Measurements from ENCODE around the gene GPX2. TPM values are rescaled to one million over a fixed set of nuclear protein-coding genes. Genes with fewer than 3 reads are reported as not detected.

GPX2 gene
- total RNA-seq, 4 donors from 2014 or later: 4.0 TPM; not detected in 3

DNA sequence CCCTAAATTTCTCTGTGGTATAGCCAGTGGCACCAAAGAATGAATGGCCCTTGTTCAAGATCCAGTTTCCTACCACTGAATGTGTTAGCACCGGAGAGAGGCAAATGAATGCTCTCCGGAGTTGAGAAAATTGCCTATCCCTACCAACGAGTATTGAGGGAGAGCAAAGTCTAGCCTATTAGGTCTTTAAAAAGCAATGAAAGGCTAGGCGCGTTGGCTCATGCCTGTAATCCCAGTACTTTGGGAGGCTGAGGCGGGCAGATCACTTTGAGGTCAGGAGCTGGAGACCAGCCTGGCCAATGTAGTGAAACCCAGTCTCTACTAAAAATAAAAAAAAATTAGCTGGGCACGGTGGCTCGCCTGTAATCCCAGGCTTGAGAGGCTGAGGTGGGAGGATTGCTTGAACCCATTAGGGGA lies 30.5 kb upstream of the GPX2 start:
- intact Hi-C loops (cut with DNase I): no loop called here
- Histone ChIP-seq H3K36me3 (no peaks in the 10 kb centered on the region), H3K27me3 (no peaks in the 10 kb centered on the region), H3K27ac (no peak overlapping the region), H3K4me3 (replicated peaks in 1 of 3) (no peak overlapping the region), H3K9me3 (no peaks in the 10 kb centered on the region), H3K4me1 (peaks cover 11% of the 10 kb centered on the region in 2 donors)
- TF ChIP-seq, protein P1, sequence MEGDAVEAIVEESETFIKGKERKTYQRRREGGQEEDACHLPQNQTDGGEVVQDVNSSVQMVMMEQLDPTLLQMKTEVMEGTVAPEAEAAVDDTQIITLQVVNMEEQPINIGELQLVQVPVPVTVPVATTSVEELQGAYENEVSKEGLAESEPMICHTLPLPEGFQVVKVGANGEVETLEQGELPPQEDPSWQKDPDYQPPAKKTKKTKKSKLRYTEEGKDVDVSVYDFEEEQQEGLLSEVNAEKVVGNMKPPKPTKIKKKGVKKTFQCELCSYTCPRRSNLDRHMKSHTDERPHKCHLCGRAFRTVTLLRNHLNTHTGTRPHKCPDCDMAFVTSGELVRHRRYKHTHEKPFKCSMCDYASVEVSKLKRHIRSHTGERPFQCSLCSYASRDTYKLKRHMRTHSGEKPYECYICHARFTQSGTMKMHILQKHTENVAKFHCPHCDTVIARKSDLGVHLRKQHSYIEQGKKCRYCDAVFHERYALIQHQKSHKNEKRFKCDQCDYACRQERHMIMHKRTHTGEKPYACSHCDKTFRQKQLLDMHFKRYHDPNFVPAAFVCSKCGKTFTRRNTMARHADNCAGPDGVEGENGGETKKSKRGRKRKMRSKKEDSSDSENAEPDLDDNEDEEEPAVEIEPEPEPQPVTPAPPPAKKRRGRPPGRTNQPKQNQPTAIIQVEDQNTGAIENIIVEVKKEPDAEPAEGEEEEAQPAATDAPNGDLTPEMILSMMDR (IDR thresholded peaks at IDR 0.05): no peak
- no peak for TF ChIP-seq POLR2A (IDR thresholded peaks at IDR 0.05)
- DNase-seq: no peak
- WGBS, 2 donors: 81 to 86% methylated on average over 8 of the region's 8 CpGs

DNA sequence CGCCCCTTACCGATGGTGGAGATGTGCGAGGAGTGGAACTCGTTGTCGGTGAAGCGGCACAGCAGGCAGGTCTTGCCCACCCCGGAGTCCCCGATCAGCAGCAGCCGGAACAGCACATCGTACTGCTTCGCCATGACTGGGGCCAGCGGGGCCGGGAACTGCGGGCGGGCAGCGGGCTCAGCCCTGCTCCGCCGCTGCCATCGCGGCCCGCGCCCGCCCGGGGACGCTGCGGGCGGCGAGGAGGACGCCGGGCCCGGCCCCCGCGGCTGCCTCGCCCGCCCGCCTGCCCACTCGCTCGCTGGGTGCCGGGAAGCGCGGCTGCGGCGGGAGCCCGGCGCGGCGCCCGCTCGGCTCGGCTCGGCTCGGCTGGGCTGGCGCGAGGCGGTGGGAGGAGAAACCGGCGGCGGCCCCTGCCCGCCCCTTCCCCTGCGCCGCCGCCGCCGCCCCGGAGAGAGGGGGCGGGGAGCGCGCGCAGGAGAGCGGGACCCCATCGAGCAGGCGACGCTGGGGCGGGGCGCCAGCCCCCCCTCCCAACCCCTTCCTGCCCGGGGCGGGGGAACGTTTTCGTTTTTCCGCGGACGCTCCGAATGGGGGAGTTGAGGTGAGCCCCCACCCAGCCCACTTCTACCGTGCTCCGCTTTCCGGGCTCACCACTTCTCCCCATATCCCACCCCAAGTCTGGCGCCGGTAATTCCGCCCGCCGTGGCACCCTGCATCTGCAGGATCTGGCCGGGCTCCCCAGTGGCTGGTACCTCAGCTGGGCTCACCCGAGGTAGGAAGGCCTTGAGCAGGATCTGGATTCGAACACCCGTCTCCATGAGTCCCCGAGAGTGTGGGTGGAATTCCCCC lies 29.6 kb upstream of the GPX2 start, which contains the start of gene RAB15:
RAB15 (minus strand) TSS at position 394 of the 849 bp plus-strand sequence; CDS start at position 134, 260 bp downstream.
- H3K36me3 ChIP-seq: no peaks in the 10 kb centered on the region
- H3K27me3 ChIP-seq: no peaks in the 10 kb centered on the region
- H3K27ac ChIP-seq: peak within 1 kb of the TSS in 1 of 3 donors; percentile 56
- intact Hi-C loops (cut with DNase I): no loop called here
- peaks cover 15 to 17% of the 10 kb centered on the region in 2 donors for H3K4me1 ChIP-seq
- peak within 1 kb of the TSS in 2 of 3 donors; percentile 22 to 75 for H3K4me3 ChIP-seq (replicated peaks in 1 of 3)
- H3K9me3 ChIP-seq: no peaks in the 10 kb centered on the region
- TF ChIP-seq, protein P1 (IDR thresholded peaks at IDR 0.05): peak in 1 of 6 experiments; percentile 6
- peak in 1 of 2 donors; percentile 43 for TF ChIP-seq POLR2A (IDR thresholded peaks at IDR 0.05)
- WGBS, 2 donors: 3 to 5% methylated on average over 12 to 18 of the region's 96 CpGs
- peak; percentile 29 to 47 for DNase-seq

DNA sequence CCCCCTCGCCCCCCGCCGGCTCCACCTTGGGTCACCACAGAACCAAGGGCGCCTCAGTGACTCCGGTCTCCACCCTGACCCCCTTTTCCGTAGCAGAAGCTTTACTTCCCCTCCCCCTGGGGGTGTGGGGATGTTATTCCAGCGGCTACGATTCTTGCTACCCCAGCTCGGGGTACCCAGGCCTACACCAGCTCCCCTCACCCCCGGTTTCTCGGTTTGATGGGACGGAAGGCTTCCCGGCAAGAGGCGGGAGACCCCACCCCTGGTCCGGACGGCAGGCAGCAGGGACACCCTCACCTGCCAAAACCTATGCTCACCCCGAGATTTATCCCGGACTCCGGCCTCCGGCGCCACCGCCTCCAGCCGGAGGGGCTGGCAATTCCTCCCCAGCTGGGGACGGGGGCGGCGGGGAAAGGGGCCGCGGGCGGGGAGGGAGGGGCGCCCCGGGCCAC lies 29.0 kb upstream of the GPX2 start:
- H3K36me3 ChIP-seq: no peaks in the 10 kb centered on the region
- H3K9me3 ChIP-seq: no peaks in the 10 kb centered on the region
- peak overlapping the region in 2 of 3 donors; percentile 14 to 75 for H3K4me3 ChIP-seq (replicated peaks in 1 of 3)
- no peak for DNase-seq
- peak overlapping the region in 1 of 3 donors; percentile 23 for H3K27ac ChIP-seq
- no peak for TF ChIP-seq POLR2A (IDR thresholded peaks at IDR 0.05)
- TF ChIP-seq, protein P1 (IDR thresholded peaks at IDR 0.05): no peak
- intact Hi-C loops (cut with DNase I): no loop called here
- WGBS, 2 donors: 7 to 10% methylated on average over 13 to 18 of the region's 31 CpGs
- no peaks in the 10 kb centered on the region for H3K27me3 ChIP-seq
- peaks cover 18 to 23% of the 10 kb centered on the region in 2 donors for H3K4me1 ChIP-seq

DNA sequence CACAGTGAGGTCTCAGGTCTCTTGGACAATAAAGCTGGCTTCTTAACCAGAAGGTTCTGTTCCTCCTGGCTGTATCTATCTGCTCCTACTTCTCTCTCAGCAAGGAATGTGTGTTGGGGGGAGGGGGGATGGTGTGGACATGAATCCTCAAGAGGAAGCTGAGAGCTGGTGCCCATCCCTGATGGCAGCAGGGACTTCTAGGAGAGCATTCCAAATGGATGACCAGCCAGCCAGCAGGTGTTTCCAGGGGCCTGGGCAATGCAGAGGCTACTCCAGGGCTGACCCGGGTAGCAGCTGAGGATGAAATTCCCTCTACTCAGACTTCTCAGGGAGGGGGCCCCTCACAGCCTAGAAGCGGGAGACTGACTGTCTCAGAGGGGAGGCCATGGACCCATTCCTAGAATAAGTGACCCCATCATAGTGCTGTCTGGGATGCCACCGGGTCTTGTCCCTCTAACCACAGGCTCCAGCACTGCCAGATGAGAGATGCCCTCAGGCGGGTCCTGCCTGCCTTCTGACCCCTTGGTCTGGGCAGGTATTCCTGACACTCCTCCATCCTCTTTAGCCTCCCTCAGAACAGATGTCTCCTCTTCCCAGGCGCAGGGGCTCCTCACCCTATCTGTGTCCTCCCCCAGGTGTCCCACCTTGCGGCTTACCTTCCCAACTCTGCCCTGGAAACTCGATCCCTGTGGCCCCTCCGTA lies 28.4 kb upstream of the GPX2 start:
- 46 to 51% methylated on average over 7 to 8 of the region's 8 CpGs for WGBS, 2 donors
- H3K9me3 ChIP-seq: no peaks in the 10 kb centered on the region
- no peak overlapping the region for H3K27ac ChIP-seq
- peak overlapping the region in 1 of 3 donors; percentile 75 for H3K4me3 ChIP-seq (replicated peaks in 1 of 3)
- H3K36me3 ChIP-seq: no peaks in the 10 kb centered on the region
- H3K27me3 ChIP-seq: no peaks in the 10 kb centered on the region
- H3K4me1 ChIP-seq: peaks cover 19 to 24% of the 10 kb centered on the region in 2 donors
- DNase-seq: no peak
- intact Hi-C loops (cut with DNase I): no loop called here
- TF ChIP-seq POLR2A (IDR thresholded peaks at IDR 0.05): no peak
- TF ChIP-seq, protein P1 (IDR thresholded peaks at IDR 0.05): no peak

Measured in thyroid gland (tissue), 4 donors.